PFSK-1 (cell line): ENCODE data around the gene CACNA2D4.

Experiments used
- FOXP2 ChIP-seq: optimal IDR thresholded peaks from 2 replicates; pipeline ENCODE3; 2011; ENCODE audit warnings: borderline replicate concordance, control low read depth, inconsistent platforms; ENCODE audit not compliant: insufficient read depth; ENCODE audit errors: extremely low read length, extremely low read depth
- POLR2AphosphoS5 ChIP-seq: IDR thresholded peaks from 2 replicates; pipeline ENCODE4 v1.6.1; 2012; ENCODE audit warnings: low read depth, mild to moderate bottlenecking, control low read depth, low read length, moderate library complexity
- REST ChIP-seq, 2 experiments: IDR thresholded peaks; 2 replicates each; pipeline versions ENCODE4 v1.6.1 to v1.8.0; 2011 to 2012; ENCODE audit warnings: low read depth in 2 of 2, low read length in 2 of 2, control low read depth in 1 of 2, inconsistent platforms in 1 of 2, mild to moderate bottlenecking in 1 of 2, moderate library complexity in 1 of 2; ENCODE audit not compliant: insufficient read depth in 1 of 2
- SIN3A ChIP-seq: IDR thresholded peaks from 2 replicates; pipeline ENCODE4 v1.6.1; 2012; ENCODE audit warnings: mild to moderate bottlenecking, low read length, moderate library complexity, borderline replicate concordance; ENCODE audit not compliant: insufficient read depth
- TAF1 ChIP-seq: IDR thresholded peaks from 2 replicates; pipeline ENCODE4 v1.6.1; 2012; ENCODE audit warnings: low read length, control low read depth, borderline replicate concordance; ENCODE audit not compliant: insufficient read depth

Gene CACNA2D4

DNA sequence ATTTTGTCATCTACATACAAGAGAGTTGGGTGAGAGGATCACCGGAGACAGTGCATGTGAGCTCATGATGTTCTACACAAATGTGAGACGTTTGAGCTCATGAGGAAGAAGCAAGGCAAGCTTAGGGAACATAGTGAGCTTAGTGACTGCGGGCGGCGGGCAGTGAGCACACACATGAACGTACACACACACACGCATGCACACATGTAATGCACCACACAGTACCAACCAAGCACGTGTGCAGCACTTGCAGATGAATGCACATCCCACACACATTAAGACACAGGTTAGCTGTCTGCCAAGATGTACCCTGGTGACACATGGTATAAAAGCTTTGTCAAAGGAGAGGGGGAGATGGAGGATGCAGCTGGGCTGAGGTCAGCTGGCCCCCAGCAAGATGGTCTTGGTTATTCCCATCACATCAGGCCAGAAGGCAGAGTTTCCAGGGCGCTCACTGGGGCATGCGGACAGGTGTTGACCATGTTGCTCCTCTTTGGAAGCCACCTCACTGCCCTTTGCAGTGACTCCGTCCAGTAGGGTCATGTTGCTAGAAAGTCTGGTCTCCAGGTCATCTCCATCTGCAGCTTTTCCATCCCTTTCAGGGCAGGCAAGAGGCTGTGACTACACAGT, 8.7 kb upstream of the CACNA2D4 start:
- TF ChIP-seq POLR2AphosphoS5 (no peak), REST (IDR thresholded peaks at IDR 0.05; ENCODE audit: insufficient read depth in 1 of 2, low read depth in 2 of 2, low read length in 2 of 2) (no peak), FOXP2 (no peak), TAF1 (no peak), SIN3A (no peak)

DNA sequence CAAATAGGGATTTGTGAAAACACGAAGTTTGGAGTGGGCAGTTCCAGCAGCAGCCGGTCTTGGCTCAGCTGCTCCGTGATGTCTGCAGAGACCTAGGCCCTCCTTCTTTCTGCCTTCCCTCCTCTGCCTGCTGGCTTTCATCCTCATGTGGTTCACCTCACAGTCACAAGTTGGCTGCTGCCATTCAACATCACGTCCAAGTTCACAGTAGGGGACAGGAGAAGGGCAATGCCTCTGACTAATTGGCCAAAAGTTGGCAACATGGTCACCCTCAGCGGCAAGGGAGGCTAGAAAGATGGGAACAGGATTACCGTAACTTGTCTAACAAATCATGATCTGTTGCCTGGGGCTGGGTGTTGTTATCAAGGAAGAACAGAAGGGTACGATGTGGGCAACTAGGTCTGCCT, 7.8 kb upstream of the CACNA2D4 start:
- TF ChIP-seq FOXP2: no peak
- no peak for TF ChIP-seq REST (IDR thresholded peaks at IDR 0.05; ENCODE audit: insufficient read depth in 1 of 2, low read depth in 2 of 2, low read length in 2 of 2)
- TF ChIP-seq SIN3A: no peak
- TF ChIP-seq POLR2AphosphoS5: no peak
- no peak for TF ChIP-seq TAF1

DNA sequence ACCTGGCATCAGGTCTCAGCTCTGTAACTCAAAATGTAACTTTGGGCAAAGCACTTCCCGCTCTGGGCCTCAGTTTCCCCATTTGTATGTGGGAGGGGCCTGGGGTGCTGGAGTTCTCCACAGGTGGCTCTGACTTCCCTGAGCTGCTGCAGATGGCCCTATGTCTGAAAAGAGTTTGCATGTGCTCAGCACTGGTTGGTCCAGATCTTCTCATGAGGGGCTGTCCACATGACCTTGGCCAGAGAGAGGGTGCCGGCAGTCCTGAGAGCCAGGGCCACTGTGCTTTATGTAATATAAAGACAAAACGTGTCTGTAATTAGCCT, 7.2 kb upstream of the CACNA2D4 start:
- TF ChIP-seq REST (IDR thresholded peaks at IDR 0.05; ENCODE audit: insufficient read depth in 1 of 2, low read depth in 2 of 2, low read length in 2 of 2) (no peak), SIN3A (no peak), POLR2AphosphoS5 (no peak), TAF1 (no peak)

- no peak for TF ChIP-seq POLR2AphosphoS5
Measured at GRCh38 chr12:1924996-1925683, 6.7 kb upstream of the CACNA2D4 start.

- no peak for TF ChIP-seq FOXP2
- TF ChIP-seq SIN3A: no peak
- no peak for TF ChIP-seq TAF1
- no peak for TF ChIP-seq REST (IDR thresholded peaks at IDR 0.05; ENCODE audit: insufficient read depth in 1 of 2, low read depth in 2 of 2, low read length in 2 of 2)
- TF ChIP-seq POLR2AphosphoS5: no peak
Measured at GRCh38 chr12:1922985-1923384, 4.5 kb upstream of the CACNA2D4 start.
